Choroid plexus epithelial cell (primary cell): ENCODE data around the gene NR6A1.
"Not testable (repeated sequence)": the region's sequence is repeated elsewhere in the genome, so short reads cannot be mapped to it uniquely, and the experiment has no call there.

ENCODE experiments used
- DNase-seq: peaks from one replicate; pipeline ENCODE4 v3.0.0-alpha.2; 2010; ENCODE audit warnings: low read depth
- H3K4me3 ChIP-seq: 2 replicates; pipeline ENCODE4 v1.5.1; 2011; ENCODE audit warnings: low read depth, mild to moderate bottlenecking, control low read depth, low read length, moderate library complexity
- TF ChIP-seq, protein P1 (sequence below): conservative IDR thresholded peaks from 2 replicates; pipeline ENCODE4 v1.5.1; 2011; ENCODE audit warnings: low read depth, mild to moderate bottlenecking, control low read depth, inconsistent platforms, low read length, moderate library complexity

The NR6A1 gene

DNA sequence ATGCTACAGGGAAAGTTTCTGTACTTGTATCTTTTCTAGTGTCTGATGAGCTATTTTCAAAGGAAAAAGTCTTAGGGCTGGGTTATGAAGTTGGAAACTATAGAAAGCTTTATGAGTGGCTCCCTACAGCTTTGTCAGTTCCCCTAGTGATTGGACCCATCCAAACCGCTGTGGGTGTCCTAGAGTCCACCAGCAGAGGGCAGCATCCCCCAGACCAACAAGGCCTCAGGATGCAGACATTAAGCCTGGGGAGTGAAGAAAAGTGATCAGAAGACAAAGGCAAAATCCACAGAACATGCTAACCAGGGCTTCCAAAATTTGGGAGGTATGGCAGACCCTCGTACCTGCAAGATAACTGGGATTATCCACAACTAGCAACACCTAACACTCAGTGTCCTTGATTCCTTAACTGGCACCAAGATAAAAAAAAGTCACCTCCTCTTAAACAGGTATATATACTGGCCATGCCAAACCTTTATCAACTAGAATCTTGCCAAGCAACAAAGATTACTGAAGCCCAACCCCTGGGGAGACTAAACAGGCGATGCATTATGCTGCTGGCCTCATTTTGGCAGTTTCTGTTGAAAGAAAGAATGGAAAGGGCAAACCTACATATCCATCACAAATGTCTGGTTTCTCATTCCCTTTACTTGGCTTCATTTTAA lies 153.5 kb downstream of the NR6A1 start:
- H3K4me3 ChIP-seq, result no peak overlapping the region
- peak; percentile 89 for DNase-seq
- TF ChIP-seq, protein P1, sequence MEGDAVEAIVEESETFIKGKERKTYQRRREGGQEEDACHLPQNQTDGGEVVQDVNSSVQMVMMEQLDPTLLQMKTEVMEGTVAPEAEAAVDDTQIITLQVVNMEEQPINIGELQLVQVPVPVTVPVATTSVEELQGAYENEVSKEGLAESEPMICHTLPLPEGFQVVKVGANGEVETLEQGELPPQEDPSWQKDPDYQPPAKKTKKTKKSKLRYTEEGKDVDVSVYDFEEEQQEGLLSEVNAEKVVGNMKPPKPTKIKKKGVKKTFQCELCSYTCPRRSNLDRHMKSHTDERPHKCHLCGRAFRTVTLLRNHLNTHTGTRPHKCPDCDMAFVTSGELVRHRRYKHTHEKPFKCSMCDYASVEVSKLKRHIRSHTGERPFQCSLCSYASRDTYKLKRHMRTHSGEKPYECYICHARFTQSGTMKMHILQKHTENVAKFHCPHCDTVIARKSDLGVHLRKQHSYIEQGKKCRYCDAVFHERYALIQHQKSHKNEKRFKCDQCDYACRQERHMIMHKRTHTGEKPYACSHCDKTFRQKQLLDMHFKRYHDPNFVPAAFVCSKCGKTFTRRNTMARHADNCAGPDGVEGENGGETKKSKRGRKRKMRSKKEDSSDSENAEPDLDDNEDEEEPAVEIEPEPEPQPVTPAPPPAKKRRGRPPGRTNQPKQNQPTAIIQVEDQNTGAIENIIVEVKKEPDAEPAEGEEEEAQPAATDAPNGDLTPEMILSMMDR, result peak; percentile 98

DNA sequence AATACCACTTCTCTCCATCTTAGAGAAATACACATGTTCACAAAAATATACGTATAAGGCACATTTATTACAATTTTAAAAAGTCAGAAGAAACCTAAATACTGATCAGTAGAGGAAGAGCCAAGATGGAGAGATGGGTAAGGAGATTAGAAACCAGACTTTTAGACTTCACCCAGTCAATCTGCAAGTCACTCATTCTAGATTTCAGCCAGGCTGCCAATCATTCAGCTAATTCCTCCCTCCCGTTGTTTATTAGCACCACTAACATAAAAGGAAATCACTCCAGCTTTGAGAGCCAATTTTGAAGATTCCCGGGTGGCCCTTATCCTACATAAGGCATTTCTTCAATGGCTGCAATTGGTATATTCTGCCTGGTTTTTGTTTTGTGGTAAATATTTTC lies 154.2 kb downstream of the NR6A1 start:
- no peak overlapping the region for H3K4me3 ChIP-seq
- TF ChIP-seq, protein P1, result no peak
- no peak for DNase-seq

DNA sequence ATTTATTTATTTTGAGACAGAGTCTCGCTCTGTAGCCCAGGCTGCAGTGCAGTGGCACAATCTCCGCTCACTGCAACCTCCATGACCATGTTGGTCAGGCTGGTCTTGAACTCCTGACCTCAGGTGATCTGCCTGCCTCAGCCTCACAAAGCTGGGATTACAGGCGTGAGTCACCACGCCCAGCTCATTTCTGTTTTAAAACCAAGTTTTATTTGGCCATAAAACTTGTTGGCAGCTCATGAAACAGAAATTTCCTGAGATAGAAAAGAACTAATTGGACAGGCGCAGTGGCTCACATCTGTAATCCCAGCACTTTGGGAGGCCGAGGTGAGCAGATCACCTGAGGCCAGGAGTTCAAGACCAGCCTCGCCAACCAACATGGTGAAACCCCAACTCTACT lies 155.3 kb downstream of the NR6A1 start:
- H3K4me3 ChIP-seq, DNase-seq: not testable (repeated sequence)

DNA sequence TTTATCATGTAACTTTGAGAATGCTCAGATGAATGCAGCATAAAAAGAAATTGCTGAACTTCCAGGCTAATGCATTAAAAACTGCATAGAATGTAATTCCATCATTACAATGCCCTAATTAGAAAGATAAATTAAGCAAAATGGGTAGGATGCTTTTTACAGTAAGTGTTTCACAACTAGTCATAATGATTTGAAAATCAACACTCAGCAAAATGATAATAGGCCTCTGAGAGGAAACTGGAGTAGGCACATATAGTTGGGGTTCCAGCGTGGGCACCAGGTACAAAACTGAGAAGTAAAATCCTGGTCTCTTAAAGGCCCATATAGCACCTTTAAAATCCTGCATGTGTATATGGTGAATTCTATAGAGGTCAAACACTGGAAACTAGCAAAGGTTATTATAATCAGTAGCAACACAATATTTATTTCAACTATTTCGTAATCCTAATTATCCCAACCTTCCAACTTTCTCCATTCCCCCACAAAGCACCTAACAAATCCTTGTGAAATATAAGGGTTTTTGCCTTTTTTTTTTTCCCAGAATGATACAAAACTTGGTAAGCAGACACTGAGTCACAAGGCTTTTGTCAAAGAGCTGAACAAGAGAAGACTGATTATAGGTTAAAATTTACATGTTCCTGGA lies 155.9 kb downstream of the NR6A1 start:
- TF ChIP-seq, protein P1, result no peak
- no peak for DNase-seq
- H3K4me3 ChIP-seq, result no peak overlapping the region

DNA sequence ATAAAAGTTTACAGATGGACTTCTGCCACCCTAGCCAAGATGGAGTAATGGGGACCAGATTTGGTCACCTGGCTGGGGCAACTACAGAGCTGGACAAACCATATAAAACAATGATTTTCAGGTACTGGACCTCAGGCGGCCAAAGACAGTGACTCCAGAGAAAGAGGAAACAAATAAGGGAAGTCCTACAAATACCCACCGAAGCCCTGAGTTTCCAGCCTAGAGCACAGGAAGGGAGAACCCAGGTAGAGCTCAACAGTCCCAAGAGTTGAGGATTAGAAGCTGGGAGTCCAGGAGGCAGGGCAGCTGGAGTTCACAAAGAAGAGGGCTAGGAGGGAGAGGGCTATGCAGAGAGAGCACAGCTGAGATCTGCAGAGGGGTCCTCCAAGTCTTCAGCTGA lies 157.3 kb downstream of the NR6A1 start:
- H3K4me3 ChIP-seq, result no peak overlapping the region
- no peak for DNase-seq
- TF ChIP-seq, protein P1, result no peak

DNA sequence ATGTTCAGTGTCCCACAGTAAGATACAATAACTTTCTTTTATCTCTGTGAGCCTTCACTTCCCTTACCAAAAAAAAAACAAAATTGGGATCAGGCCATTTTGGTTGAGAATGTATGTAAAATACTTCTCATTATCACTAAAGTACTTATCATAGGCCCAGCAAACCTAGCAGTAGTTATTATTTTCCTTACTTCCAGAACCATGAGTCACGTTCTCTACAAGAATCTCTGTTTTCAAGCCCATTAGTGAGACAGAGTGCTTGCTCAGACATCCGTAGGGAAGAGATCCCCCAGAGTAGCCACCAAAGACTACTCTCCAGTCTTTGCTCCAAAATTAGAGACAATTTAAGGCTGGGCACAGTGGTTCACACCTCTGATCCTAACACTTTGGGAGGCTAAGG lies 160.0 kb downstream of the NR6A1 start:
- H3K4me3 ChIP-seq, result no peak overlapping the region
- DNase-seq, result no peak
- TF ChIP-seq, protein P1, result no peak

DNA sequence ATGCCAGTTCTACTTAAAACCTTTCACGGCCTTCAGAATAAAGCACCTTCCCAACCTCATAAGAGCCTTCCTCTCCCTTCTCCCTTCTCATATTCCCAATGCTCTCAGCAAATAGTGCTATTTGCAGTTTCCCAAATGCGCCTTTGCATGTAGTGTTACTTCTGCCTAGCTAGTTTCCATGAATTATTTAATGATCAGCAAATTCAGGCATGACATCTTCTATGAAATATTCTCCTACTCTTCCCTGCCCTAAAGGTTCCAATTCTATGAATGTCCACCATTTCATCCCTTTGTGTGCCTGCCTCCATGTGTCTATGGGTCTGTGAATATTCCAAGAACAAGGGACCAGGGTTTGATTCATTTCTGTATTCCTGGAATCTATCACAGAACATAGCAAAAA lies 165.1 kb downstream of the NR6A1 start:
- no peak overlapping the region for H3K4me3 ChIP-seq
- TF ChIP-seq, protein P1, result no peak
- DNase-seq, result no peak
